GM12892 (cell line): ENCODE results near the gene FBXO48.
A peak's percentile ranks its signal among the peaks of the same experiment; 100 is the strongest.

ENCODE experiments used
- DNase-seq: peaks from one replicate; pipeline ENCODE4 v3.0.0; 2011; ENCODE audit not compliant: insufficient read length
- FAIRE-seq: peaks from 2 replicates; lab custom pipeline; 2011; peaks lifted over from hg19 to GRCh38; lab: Jason Lieb, UNC
- POLR2A ChIP-seq: IDR thresholded peaks from 2 replicates; pipeline ENCODE4 v1.6.1; 2011; ENCODE audit warnings: low read depth, low read length, control low read depth
- POLR2AphosphoS5 ChIP-seq: IDR thresholded peaks from 2 replicates; pipeline ENCODE4 v1.6.1; 2011; ENCODE audit warnings: low read depth, low read length, control low read depth
- TAF1 ChIP-seq: IDR thresholded peaks from 2 replicates; pipeline ENCODE4 v1.6.1; 2011; ENCODE audit warnings: low read depth, mild to moderate bottlenecking, control low read depth, low read length, borderline replicate concordance

Gene FBXO48

DNA sequence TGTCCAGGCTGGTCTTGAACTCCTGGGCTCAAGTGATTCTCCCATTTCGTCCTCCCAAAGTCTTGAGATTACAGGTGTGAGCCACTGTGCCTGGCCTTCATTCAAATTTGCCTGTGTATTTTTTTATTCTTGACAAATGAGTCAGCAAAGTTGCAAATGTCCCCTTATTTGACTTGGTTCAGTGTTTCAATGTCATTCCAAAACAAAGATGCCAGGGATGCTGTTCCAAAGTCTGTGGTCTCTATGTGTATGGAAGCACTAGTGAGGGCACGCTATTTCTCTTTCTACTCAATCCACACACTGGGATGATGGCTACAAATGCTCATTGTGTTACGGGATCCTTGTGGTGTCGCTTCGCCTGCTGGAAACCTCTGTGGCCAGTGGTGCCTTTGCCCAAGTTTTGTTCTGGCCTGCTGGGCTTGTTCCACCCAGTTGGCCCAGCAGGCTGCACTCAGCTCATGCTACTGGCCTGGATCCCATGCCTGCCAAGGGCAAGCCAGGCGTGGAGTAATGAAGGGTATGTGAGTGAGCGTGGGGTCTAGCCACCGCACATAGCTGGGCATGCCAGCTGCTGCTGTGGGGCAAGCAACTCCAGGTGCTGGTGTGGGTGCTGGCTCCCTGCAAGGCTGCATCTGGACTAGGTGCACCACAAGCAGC, 35.6 kb downstream of the FBXO48 start:
- TF ChIP-seq POLR2AphosphoS5: no peak
- no peak for TF ChIP-seq POLR2A
- no peak for TF ChIP-seq TAF1
- no peak for DNase-seq
- no peak for FAIRE-seq

DNA sequence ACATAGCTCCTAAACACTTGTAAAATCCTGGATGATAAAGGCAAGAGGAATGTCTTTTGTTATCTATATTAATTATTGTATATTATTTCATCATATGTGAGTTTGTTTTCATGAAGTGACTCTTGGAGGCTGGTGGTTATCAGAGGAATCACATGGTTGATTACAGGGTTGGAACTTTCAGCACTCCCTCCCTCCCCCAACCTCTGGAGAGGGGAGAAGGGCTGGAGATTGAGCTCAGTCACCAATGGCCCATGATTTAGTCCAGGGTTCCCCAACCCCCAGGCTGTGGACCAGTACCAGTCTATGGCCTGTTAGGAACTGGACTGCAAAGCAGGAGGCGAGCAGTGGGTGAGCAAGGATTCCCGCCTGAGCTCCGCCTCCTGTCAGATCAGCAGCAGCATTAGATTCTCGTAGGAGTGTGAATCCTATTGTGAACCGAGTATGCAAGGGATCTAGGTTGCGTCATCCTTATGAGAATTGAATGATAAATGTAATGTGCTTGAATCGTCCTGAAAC, 37.7 kb downstream of the FBXO48 start:
- TF ChIP-seq POLR2A: no peak
- no peak for TF ChIP-seq POLR2AphosphoS5
- TF ChIP-seq TAF1: no peak
- FAIRE-seq: no peak
- DNase-seq: no peak

DNA sequence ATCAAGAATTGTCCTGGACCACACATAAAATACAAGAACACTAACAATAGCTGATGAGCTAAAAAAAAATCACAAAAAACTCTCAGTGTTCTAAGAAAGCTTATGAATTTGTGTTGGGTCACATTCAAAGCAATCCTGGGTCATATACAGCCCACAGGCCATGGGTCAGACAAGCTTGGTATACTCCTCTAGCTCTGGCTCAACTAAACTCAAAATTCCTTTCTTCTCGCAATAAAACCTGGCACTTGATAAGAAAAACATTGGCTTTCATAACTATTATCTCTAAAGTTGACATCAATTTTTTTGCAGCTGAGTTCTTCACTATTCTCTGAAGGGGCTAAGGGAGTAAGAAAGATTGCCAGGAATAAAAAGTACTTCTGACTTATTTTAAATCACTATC, 38.3 kb downstream of the FBXO48 start:
- DNase-seq (no peak), FAIRE-seq (no peak)
- TF ChIP-seq POLR2A (no peak), POLR2AphosphoS5 (no peak), TAF1 (no peak)

DNA sequence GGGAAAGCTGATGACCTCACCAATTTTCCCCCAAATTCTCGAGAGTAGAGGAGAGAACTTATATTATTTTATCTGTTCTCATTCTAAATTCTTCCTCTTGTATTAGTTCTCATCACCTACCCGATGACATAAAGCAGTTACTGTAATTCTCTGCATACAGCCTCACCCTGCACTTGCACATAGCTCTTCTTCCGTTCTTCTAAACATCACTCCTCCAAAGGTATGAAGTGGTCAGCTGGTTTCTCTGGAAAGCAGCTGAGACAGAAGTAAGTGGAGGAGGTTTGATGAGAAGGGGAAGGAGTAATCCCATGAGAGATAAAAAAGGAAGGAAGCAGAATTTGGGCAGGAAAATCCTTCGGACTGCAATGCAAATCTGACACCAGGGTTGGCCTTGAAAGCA, 39.0 kb downstream of the FBXO48 start:
- FAIRE-seq: peak; percentile 33
- DNase-seq: no peak
- TF ChIP-seq POLR2AphosphoS5 (no peak), TAF1 (no peak), POLR2A (no peak)

DNA sequence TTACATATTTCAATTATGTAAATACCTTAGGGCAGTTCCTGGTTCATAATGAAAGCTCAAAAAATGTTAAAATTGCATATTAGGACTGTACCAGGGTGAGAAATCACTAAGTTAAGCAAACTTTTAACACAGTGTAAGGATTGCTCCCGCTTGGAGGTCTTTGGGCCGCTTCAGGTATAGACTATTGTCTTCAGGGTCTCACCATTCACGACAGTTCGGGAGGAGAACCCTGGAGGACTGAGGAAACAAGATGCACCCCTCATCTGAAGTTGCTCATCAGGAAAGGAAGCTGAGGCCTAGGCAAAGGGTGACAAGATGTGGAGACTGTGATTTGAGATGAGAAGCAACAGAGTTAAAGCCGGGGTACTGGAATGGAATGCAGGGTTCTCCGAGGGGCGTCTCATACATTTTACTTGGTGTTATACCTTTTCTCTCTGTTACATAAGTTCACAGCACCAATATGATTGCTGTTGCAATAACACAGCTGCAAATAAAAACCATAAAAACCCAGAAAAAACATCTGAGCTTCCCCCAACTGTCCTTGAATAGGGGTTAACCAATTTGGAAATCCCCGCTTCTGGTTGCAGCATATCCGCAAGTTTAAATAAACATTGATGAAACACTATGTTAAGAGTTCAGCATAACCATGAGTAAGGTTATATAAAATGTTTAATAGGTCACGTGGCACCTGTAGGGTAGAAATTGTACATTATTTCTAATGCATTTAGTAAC, 40.1 kb downstream of the FBXO48 start:
- TF ChIP-seq POLR2A (0 out of 2 replicates have a peak, but pooled peaks have one; percentile 6), POLR2AphosphoS5 (peak; percentile 54; the same call in 1 of the 2 replicates), TAF1 (no peak)
- FAIRE-seq (peak; percentile 87), DNase-seq (no peak)

DNA sequence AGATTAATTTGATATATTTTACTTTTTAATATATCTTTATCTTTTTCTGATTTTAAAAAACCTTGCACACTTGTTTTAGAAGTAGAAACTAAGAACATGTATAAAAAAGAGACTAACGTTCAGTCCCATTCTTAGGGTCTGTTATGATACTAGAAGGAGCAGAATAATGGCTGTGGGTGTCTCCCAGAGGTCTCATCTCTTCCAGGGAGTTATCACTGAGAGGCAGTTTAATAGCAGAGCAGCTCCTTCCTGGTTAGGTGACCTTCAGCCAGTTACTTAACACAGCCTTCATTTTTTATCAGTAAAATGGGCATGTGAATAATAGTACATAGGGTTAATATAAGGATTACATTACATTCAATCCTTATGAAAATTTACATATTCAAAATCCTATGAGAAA, 40.6 kb downstream of the FBXO48 start:
- TF ChIP-seq POLR2A: no peak; the same call in 1 of the 2 replicates
- no peak; the same call in 1 of the 2 replicates for TF ChIP-seq POLR2AphosphoS5
- no peak for TF ChIP-seq TAF1
- DNase-seq (no peak), FAIRE-seq (no peak)

DNA sequence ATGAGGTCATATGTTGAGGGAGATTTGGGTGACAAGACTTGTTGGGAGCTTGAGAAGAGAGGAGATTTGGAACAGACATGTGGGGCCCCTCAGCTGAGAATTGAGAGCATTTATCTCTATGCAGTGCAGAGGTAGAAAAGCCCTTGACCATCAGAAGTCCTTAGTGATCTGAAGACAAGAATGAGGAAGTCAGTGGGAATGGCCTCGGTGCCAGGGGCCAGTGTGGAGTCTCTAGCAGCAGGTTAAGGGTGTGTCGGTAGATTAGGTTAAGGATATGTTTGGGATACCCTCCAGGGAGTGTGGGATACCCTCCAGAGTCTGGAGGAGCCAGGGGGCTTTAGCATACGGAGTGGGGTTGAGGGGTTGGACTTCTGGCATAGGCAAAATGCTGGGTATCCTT, 41.6 kb downstream of the FBXO48 start:
- FAIRE-seq: peak; percentile 17
- no peak for TF ChIP-seq POLR2AphosphoS5
- no peak for TF ChIP-seq POLR2A
- no peak for TF ChIP-seq TAF1
- DNase-seq: no peak

DNA sequence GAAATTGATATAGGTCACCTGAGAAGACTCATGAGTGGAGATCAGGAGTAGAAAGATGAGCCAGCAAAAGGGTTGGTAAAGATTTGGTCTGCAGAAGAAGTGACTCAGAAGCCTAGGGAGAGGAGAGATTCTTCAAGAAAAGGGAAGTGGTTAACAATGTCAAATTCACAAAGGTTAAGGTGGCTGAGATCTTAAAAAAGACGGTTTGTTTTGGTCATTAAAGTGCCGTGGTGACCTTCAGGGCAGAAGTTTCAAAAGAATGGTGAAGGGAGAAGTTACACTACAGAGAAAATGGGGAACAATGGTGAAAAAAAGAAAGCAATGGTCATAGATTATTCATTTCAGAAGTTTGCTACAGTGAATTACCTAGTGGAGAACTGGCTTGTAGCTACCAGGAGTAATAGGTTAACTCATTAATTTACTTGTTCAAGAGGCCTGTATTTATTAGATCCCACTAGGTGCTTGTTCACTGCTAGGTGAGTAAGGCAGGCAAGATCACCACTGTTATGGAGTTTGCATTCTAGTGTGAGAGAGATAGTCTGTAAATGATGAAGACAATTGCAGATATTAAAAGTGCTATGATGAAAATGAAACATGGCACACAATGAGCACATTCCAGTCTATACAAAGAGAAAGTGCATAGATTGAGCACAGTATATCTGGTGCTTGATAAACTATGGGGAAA, 43.0 kb downstream of the FBXO48 start:
- FAIRE-seq (peak; percentile 93), DNase-seq (peak; percentile 31)
- TF ChIP-seq TAF1: no peak
- TF ChIP-seq POLR2AphosphoS5: no peak
- TF ChIP-seq POLR2A: no peak; the same call in 1 of the 2 replicates

DNA sequence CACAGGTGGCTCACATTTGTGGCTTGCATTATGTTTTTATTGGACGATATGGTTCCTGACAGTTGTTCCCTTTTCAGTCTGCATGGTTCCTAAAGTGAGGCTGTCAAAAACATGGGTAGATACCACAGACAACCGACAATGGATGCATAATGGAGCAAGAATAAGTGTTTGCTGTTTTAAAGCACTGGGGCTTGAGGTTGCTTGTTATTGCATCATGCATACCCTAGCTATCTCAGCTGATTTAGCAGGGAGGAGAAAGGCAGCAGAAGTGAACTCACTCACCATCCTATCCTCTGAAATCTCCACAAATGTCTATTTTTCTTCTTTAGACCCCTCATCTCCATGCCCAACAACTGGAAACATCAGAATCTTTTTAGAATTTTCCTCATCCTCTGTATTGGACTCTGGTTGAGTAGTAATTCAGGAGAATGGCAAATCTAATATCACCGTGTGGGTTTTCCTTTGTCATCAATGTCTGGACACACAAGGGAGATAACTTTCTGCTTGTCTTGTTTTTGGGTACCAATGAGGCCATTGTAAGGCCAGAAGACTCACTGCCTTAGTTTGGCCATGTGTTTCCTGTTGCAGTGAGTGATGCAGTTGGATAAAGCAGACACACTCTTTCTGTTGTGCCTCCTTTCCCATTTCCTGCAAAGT, 46.7 kb downstream of the FBXO48 start:
- FAIRE-seq (peak; percentile 36), DNase-seq (no peak)
- TF ChIP-seq TAF1: no peak
- no peak for TF ChIP-seq POLR2A
- no peak for TF ChIP-seq POLR2AphosphoS5

DNA sequence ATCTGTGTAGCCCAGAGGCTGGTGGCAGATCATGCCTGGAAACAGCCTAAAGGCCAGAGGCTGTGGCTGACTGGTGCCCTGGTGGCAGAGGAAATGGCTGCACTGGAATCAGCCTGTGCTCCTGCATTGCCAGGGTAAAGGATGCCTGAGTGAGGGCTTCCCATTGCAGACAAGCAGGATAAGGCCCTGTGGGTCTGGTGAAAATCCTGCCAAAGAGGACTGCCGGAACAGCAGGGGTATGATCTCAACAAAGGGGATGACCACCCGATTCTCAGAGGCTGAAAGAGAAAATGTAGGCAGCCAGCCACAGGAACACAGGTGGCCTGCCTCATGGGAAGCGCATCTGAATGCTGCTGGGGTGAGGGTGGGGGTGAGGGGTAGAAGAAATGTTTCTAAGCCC, 48.2 kb downstream of the FBXO48 start:
- peak; percentile 57 for FAIRE-seq

More for the DNA sequence above, 48.2 kb downstream of the FBXO48 start:
- no peak for DNase-seq
- TF ChIP-seq POLR2A (no peak), POLR2AphosphoS5 (no peak), TAF1 (no peak)
